Upper lobe of right lung (tissue), 1 donor: Measurements from ENCODE around the gene LRFN3. TPM values are rescaled to one million over a fixed set of nuclear protein-coding genes. Genes with fewer than 3 reads are reported as not detected.

ENCODE experiments used
- ATAC-seq: fragments of 200-7000 bp; cut with Tn5 transposase; one replicate; pipeline ENCODE4 v1.9.1; 2020; ENCODE audit warnings: mild to moderate bottlenecking, moderate library complexity
- DNase-seq: peaks from one replicate; pipeline ENCODE4 v3.0.0-alpha.2; 2020
- H3K27ac ChIP-seq: fragments of 200-600 bp; one replicate; pipeline ENCODE4 v1.8.0; 2022
- H3K27me3 ChIP-seq: fragments of 200-600 bp; one replicate; pipeline ENCODE4 v1.8.0; 2022; ENCODE audit warnings: mild to moderate bottlenecking
- H3K36me3 ChIP-seq: fragments of 200-600 bp; one replicate; pipeline ENCODE4 v1.8.0; 2022
- H3K4me1 ChIP-seq: fragments of 200-600 bp; one replicate; pipeline ENCODE4 v1.8.0; 2022
- H3K4me3 ChIP-seq: fragments of 200-600 bp; one replicate; pipeline ENCODE4 v1.8.0; 2022; ENCODE audit warnings: mild to moderate bottlenecking
- H3K9me3 ChIP-seq: fragments of 200-600 bp; one replicate; pipeline ENCODE4 v1.8.0; 2022
- intact Hi-C: fragments of 100-400 bp; cut with DNase I; formaldehyde crosslinking; loops from one replicate; pipeline ENCODE4 v1.11.0; 2022
- total RNA-seq: library from RNA; stranded (reverse); fragmentation: NEBNext Ultra II Directional; extraction: Animal tissue kit (Norgen Biotek cat#: 25700); gene quantifications from one replicate; pipeline ENCODE4 v1.2.1, GENCODE V29; 2021
- TF ChIP-seq, protein P1 (sequence below): fragments of 200-600 bp; IDR thresholded peaks from one replicate; pipeline ENCODE4 v1.8.0; 2022; ENCODE audit warnings: antibody characterized with exemption
- donor health status: DM: no; HTN: yes; CAD: no; lungs with severe emphysema.

The LRFN3 gene
- total RNA-seq, 1 donor from 2014 or later = 10.5 TPM

DNA sequence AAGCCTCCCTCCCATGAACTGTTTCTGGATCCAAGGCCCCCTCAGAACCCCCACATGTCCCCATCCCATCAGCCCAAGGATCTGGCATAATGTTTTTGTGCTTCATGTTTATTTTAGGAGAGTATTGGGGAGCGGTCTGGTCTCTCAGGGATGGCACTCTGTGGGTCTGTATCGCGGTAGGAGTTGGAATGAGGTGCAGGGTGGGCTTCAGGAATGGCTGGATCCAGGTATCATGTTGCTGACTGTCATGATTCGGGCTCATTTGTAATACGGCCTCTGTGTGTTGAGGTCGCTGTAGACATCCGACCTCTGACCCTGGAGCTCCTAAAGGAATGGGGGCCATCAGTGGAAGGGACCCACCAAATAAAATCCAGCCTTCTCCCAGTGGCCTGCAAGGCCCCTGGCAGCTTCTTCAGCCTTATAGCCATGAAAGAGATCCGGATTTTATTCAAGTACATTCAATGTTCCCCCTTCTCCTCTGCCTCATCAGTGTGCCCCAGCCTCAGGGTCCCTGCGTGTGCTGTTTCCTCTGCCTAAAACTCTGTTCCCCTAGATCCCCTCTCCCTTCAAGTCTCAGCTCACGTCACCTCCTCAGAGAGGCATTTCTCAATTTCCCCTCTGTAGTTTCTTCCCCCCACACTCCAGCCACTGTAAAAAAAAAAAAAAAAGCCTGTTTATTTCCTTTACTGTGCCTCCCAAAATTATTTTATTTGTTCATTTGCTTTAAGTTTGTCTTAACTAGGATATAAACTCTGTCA is 31.7 kb upstream of the LRFN3 start:
- Histone ChIP-seq H3K27ac (peak overlapping the region; percentile 67), H3K4me1 (peaks cover 23% of the 10 kb centered on the region)

DNA sequence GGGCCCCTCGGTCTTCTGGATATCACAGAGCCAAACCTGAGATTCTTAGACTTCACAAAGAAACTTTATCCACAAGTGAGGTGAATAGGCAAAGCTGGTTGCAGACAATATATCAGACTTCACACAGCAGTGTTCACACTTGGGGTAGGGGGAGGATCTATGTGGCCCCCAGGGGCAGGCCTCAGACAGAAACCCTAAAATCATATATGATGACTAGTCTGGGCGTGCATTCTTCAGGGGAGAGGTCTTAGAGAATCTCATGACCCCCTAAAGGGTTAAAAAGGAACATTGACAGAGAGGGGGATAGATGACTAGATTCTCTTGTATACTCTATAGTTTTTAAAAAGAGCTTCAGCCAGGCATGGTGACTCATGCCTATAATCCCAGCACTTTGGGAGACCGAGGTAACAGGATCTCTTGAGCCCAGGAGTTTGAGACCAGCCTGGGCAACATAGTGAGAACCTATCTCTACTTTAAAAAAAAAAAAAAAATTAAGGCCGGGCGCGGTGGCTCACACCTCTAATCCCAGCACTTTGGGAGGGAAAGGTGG is 30.9 kb upstream of the LRFN3 start:
- DNase-seq = no peak
- ATAC-seq = no peak
- no peak overlapping the region for H3K4me3 ChIP-seq
- no peaks in the 10 kb centered on the region for H3K36me3 ChIP-seq
- H3K9me3 ChIP-seq = no peaks in the 10 kb centered on the region
- TF ChIP-seq, protein P1, sequence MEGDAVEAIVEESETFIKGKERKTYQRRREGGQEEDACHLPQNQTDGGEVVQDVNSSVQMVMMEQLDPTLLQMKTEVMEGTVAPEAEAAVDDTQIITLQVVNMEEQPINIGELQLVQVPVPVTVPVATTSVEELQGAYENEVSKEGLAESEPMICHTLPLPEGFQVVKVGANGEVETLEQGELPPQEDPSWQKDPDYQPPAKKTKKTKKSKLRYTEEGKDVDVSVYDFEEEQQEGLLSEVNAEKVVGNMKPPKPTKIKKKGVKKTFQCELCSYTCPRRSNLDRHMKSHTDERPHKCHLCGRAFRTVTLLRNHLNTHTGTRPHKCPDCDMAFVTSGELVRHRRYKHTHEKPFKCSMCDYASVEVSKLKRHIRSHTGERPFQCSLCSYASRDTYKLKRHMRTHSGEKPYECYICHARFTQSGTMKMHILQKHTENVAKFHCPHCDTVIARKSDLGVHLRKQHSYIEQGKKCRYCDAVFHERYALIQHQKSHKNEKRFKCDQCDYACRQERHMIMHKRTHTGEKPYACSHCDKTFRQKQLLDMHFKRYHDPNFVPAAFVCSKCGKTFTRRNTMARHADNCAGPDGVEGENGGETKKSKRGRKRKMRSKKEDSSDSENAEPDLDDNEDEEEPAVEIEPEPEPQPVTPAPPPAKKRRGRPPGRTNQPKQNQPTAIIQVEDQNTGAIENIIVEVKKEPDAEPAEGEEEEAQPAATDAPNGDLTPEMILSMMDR = no peak
- intact Hi-C loops = no loop called here
- H3K27me3 ChIP-seq = no peaks in the 10 kb centered on the region
- H3K4me1 ChIP-seq = peaks cover 23% of the 10 kb centered on the region
- peak overlapping the region; percentile 67 for H3K27ac ChIP-seq

More for the DNA sequence above, 31.7 kb upstream of the LRFN3 start:
- TF ChIP-seq, protein P1 = no peak
- ATAC-seq = no peak
- Histone ChIP-seq H3K36me3 (no peaks in the 10 kb centered on the region), H3K4me3 (no peak overlapping the region), H3K27me3 (no peaks in the 10 kb centered on the region), H3K9me3 (no peaks in the 10 kb centered on the region)
- intact Hi-C loops = no loop called here
- DNase-seq = no peak

DNA sequence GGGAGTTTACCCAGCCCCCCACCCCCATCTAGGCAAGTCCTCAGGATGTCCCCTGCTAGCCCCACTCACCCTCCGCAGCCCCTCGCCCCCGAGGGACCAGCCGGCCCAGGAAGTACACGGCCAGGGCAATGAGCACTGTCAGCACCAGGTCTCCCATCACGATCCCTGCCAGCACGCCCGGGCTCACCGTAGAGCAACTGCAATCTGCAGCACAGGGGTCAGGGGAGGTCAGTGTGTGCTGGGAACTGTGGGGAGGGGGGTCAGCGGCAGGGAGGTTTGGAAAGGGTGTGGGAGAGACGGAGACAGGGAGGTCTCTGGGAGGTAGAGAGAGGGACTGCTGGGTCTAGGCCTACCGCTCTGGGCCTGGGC is 28.8 kb upstream of the LRFN3 start:
- TF ChIP-seq, protein P1 = no peak
- H3K36me3 ChIP-seq = no peaks in the 10 kb centered on the region
- no peaks in the 10 kb centered on the region for H3K27me3 ChIP-seq
- peak; percentile 65 for DNase-seq
- intact Hi-C loops = no loop called here
- peak overlapping the region; percentile 65 for H3K27ac ChIP-seq
- H3K4me1 ChIP-seq = peaks cover 18% of the 10 kb centered on the region
- ATAC-seq = no peak
- H3K9me3 ChIP-seq = no peaks in the 10 kb centered on the region
- peak overlapping the region; percentile 41 for H3K4me3 ChIP-seq

DNA sequence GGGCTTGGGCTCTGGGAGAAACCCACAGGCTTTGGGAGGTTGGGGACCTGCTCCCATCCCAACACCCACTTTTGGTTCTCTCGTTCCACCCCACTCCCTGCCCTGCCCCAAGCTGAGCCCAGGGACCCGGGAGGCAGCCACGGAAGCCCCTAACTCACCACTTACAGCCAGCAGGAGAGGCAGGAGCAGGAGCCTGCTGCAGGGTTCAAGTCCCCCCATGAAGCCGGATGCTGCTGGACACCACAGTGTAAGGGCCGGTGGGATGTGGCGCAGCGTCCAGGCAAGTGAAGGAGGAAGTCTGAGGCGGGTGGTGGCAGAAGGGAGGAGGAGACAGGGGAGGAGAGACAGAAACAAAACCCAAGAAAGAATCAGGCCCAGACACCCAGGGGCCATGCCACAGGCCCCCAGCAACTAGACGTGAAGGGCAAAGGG is 28.1 kb upstream of the LRFN3 start, which contains the start of gene TYROBP:
Gene TYROBP, minus strand, starts transcription at position 286 of the 432 bp plus-strand sequence. Its CDS starts 67 bp downstream, at position 219.
- no peaks in the 10 kb centered on the region for H3K36me3 ChIP-seq
- DNase-seq = peak; percentile 81
- H3K9me3 ChIP-seq = no peaks in the 10 kb centered on the region
- intact Hi-C loops = no loop called here
- TF ChIP-seq, protein P1 = no peak
- ATAC-seq = peak; percentile 60
- H3K4me3 ChIP-seq = peak within 1 kb of the TSS; percentile 41
- peak within 1 kb of the TSS; percentile 65 for H3K27ac ChIP-seq
- no peaks in the 10 kb centered on the region for H3K27me3 ChIP-seq
- H3K4me1 ChIP-seq = peaks cover 18% of the 10 kb centered on the region

DNA sequence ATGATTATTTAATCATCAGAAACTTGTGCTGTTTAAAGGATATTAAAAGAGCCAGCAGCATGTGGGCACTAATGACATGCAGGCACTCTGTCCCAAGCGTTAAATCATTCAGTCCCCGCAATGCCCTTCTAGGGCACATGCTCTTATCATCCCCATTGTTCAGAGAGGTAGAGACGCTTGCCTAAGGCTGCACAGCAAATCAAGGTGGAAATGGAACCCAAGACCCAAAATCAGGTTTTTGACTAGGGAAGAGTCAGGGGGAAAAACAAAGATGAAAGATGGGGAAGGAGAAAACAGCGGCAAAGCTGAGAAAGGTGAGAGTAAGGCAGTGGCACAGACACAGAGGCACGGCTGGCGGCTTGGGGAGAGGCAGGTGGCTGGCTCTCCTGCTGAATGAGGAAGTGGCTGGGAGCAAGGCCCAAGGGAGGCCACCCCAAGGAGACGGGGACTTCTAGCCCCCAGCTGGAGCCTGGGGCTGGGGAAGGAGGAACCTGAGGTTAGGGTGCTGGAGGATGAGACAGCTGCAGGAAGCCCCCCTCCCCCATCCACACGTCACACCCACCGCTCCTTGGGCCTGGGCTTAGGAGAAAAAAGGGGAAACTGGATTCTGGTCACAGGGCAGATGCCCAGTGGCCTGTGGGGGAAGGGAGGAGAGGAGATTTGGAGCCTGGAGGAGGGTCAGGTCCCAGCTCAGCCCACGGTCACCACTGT is 27.0 kb upstream of the LRFN3 start:
- Histone ChIP-seq H3K27ac (peak overlapping the region; percentile 74), H3K36me3 (no peaks in the 10 kb centered on the region), H3K27me3 (no peaks in the 10 kb centered on the region), H3K9me3 (no peaks in the 10 kb centered on the region), H3K4me1 (peaks cover 11% of the 10 kb centered on the region), H3K4me3 (peak overlapping the region; percentile 41)
- peak; percentile 92 for DNase-seq
- intact Hi-C loops = no loop called here
- TF ChIP-seq, protein P1 = no peak
- ATAC-seq = peak; percentile 94
